GM21526 (cell line): ENCODE data around the gene PDE3A.

ENCODE experiments used
- ATAC-seq: cut with Tn5 transposase; IDR thresholded peaks from one replicate; pipeline ENCODE4 v1.9.1; 2021; ENCODE audit warnings: moderate library complexity; ENCODE audit not compliant: unreplicated experiment, low FRiP score

Gene PDE3A

GRCh38 chr12:20452496-20453010 lies 84.2 kb downstream of the PDE3A start:
- no peak for ATAC-seq

- no peak for ATAC-seq
Measured at GRCh38 chr12:20453756-20454310, 85.5 kb downstream of the PDE3A start.

- no peak for ATAC-seq
Measured at GRCh38 chr12:20455001-20455706, 86.8 kb downstream of the PDE3A start.

GRCh38 chr12:20457582-20457981 lies 89.2 kb downstream of the PDE3A start:
- ATAC-seq = no peak

- ATAC-seq = no peak
Measured at GRCh38 chr12:20458011-20458410, 89.7 kb downstream of the PDE3A start.

GRCh38 chr12:20459920-20460319 lies 91.6 kb downstream of the PDE3A start:
- ATAC-seq = no peak

- no peak for ATAC-seq
Measured at GRCh38 chr12:20460956-20461355, 92.6 kb downstream of the PDE3A start.

GRCh38 chr12:20463913-20464524 lies 95.7 kb downstream of the PDE3A start:
- no peak for ATAC-seq

- ATAC-seq = no peak
Measured at GRCh38 chr12:20469300-20469699, 101.0 kb downstream of the PDE3A start.

GRCh38 chr12:20469756-20470155 lies 101.4 kb downstream of the PDE3A start:
- no peak for ATAC-seq

- no peak for ATAC-seq
Measured at GRCh38 chr12:20472102-20472782, 103.9 kb downstream of the PDE3A start.

- ATAC-seq = no peak
Measured at GRCh38 chr12:20473133-20473532, 104.8 kb downstream of the PDE3A start.

- no peak for ATAC-seq
Measured at GRCh38 chr12:20474016-20474415, 105.7 kb downstream of the PDE3A start.

GRCh38 chr12:20474443-20474842 lies 106.1 kb downstream of the PDE3A start:
- no peak for ATAC-seq

- ATAC-seq = no peak
Measured at GRCh38 chr12:20475542-20475941, 107.2 kb downstream of the PDE3A start.

- no peak for ATAC-seq
Measured at GRCh38 chr12:20476551-20476950, 108.2 kb downstream of the PDE3A start.

GRCh38 chr12:20477255-20477654 lies 108.9 kb downstream of the PDE3A start:
- no peak for ATAC-seq

- ATAC-seq = no peak
Measured at GRCh38 chr12:20477672-20478071, 109.3 kb downstream of the PDE3A start.

GRCh38 chr12:20482491-20483054 lies 114.2 kb downstream of the PDE3A start:
- no peak for ATAC-seq

GRCh38 chr12:20483776-20484175 lies 115.4 kb downstream of the PDE3A start:
- no peak for ATAC-seq

GRCh38 chr12:20486233-20486632 lies 117.9 kb downstream of the PDE3A start:
- no peak for ATAC-seq
